GM19372 (cell line): ENCODE data around the gene SFTA2.

Experiments
- ATAC-seq: cut with Tn5 transposase; IDR thresholded peaks from one replicate; pipeline ENCODE4 v1.9.1; 2021; ENCODE audit warnings: mild to moderate bottlenecking, low read depth, moderate library complexity; ENCODE audit not compliant: unreplicated experiment

The SFTA2 gene

GRCh38 chr6:30891816-30892538 is 40.0 kb downstream of the SFTA2 start:
- ATAC-seq: no peak

- no peak for ATAC-seq
These were observed 40.6 kb downstream of the SFTA2 start for GRCh38 chr6:30891450-30891723.

- no peak for ATAC-seq
These were observed 41.1 kb downstream of the SFTA2 start for GRCh38 chr6:30890646-30891449.

- no peak for ATAC-seq
These were observed 41.9 kb downstream of the SFTA2 start for GRCh38 chr6:30889921-30890645.

GRCh38 chr6:30889496-30889885 is 42.5 kb downstream of the SFTA2 start:
- no peak for ATAC-seq

GRCh38 chr6:30888816-30889495 is 43.0 kb downstream of the SFTA2 start:
- ATAC-seq: no peak

- ATAC-seq: no peak
These were observed 43.8 kb downstream of the SFTA2 start for GRCh38 chr6:30887901-30888815.

GRCh38 chr6:30886897-30887255 is 45.1 kb downstream of the SFTA2 start:
- ATAC-seq: no peak

GRCh38 chr6:30885999-30886896 is 45.7 kb downstream of the SFTA2 start:
- ATAC-seq: no peak

GRCh38 chr6:30885481-30885998 is 46.4 kb downstream of the SFTA2 start:
- ATAC-seq: no peak

GRCh38 chr6:30884521-30885480 is 47.2 kb downstream of the SFTA2 start:
- ATAC-seq: no peak

- no peak for ATAC-seq
These were observed 48.1 kb downstream of the SFTA2 start, which contains the start of gene DDR1 for GRCh38 chr6:30883685-30884520. TSS of gene DDR1 (plus strand) at chr6:30884519. CDS start at chr6:30888730, 4,211 bp downstream.

- no peak for ATAC-seq
These were observed 48.9 kb downstream of the SFTA2 start for GRCh38 chr6:30882759-30883684.

GRCh38 chr6:30882204-30882758 is 49.7 kb downstream of the SFTA2 start:
- ATAC-seq: no peak
